ENCODE data around the gene FHL3.

The FHL3 gene

GRCh38 chr1:38041936-38042834 lies 36.9 kb upstream of the FHL3 start:
- no peak overlapping the region for H3K4me3 ChIP-seq (IDR thresholded peaks at IDR 0.05; ENCODE audit: insufficient read depth, low read depth, low read length)
- no peaks in the 10 kb centered on the region for H4K20me1 ChIP-seq (ENCODE audit: insufficient read depth)
- H3K4me1 ChIP-seq (ENCODE audit: low read depth, poor library complexity, severe bottlenecking) = no peaks in the 10 kb centered on the region
- no peak overlapping the region for H3K9ac ChIP-seq
- no peak for TF ChIP-seq CTCF (conservative IDR thresholded peaks at IDR 0.05; ENCODE audit: low read depth, low read length)
- H3K79me2 ChIP-seq (ENCODE audit: insufficient read depth, low read depth) = no peaks in the 10 kb centered on the region
- no peaks in the 10 kb centered on the region for H3K36me3 ChIP-seq (ENCODE audit: insufficient read depth)
- no peak overlapping the region for H3K4me2 ChIP-seq
- no peak overlapping the region for H2AFZ ChIP-seq (ENCODE audit: low read depth)
- no peaks in the 10 kb centered on the region for H3K27me3 ChIP-seq (ENCODE audit: insufficient read depth, low read depth)
- no peak overlapping the region for H3K27ac ChIP-seq

- Histone ChIP-seq H3K27ac (no peak overlapping the region), H3K4me2 (no peak overlapping the region), H4K20me1 (ENCODE audit: insufficient read depth) (no peaks in the 10 kb centered on the region)
These were observed 34.2 kb upstream of the FHL3 start for GRCh38 chr1:38039331-38040088.

GRCh38 chr1:38038861-38039260 lies 33.5 kb upstream of the FHL3 start:
- H3K27ac ChIP-seq = no peak overlapping the region
- TF ChIP-seq CTCF (conservative IDR thresholded peaks at IDR 0.05; ENCODE audit: low read depth, low read length) = no peak

More at GRCh38 chr1:38039331-38040088, 34.2 kb upstream of the FHL3 start:
- H3K27me3 ChIP-seq (ENCODE audit: insufficient read depth, low read depth) = no peaks in the 10 kb centered on the region
- H2AFZ ChIP-seq (ENCODE audit: low read depth) = no peak overlapping the region
- no peaks in the 10 kb centered on the region for H3K4me1 ChIP-seq (ENCODE audit: low read depth, poor library complexity, severe bottlenecking)
- no peaks in the 10 kb centered on the region for H3K36me3 ChIP-seq (ENCODE audit: insufficient read depth)
- H3K4me3 ChIP-seq (IDR thresholded peaks at IDR 0.05; ENCODE audit: insufficient read depth, low read depth, low read length) = no peak overlapping the region
- TF ChIP-seq CTCF (conservative IDR thresholded peaks at IDR 0.05; ENCODE audit: low read depth, low read length) = no peak
- H3K79me2 ChIP-seq (ENCODE audit: insufficient read depth, low read depth) = no peaks in the 10 kb centered on the region
- H3K9ac ChIP-seq = no peak overlapping the region

GRCh38 chr1:38037221-38037939 lies 32.1 kb upstream of the FHL3 start:
- H3K9ac ChIP-seq = no peak overlapping the region
- H3K27me3 ChIP-seq (ENCODE audit: insufficient read depth, low read depth) = no peaks in the 10 kb centered on the region
- H2AFZ ChIP-seq (ENCODE audit: low read depth) = no peak overlapping the region
- no peak overlapping the region for H3K27ac ChIP-seq
- no peak overlapping the region for H3K4me2 ChIP-seq
- H3K4me3 ChIP-seq (IDR thresholded peaks at IDR 0.05; ENCODE audit: insufficient read depth, low read depth, low read length) = no peak overlapping the region
- TF ChIP-seq CTCF (conservative IDR thresholded peaks at IDR 0.05; ENCODE audit: low read depth, low read length) = no peak
- no peaks in the 10 kb centered on the region for H3K36me3 ChIP-seq (ENCODE audit: insufficient read depth)
- no peaks in the 10 kb centered on the region for H3K79me2 ChIP-seq (ENCODE audit: insufficient read depth, low read depth)
- no peaks in the 10 kb centered on the region for H3K4me1 ChIP-seq (ENCODE audit: low read depth, poor library complexity, severe bottlenecking)
- H4K20me1 ChIP-seq (ENCODE audit: insufficient read depth) = no peaks in the 10 kb centered on the region

More at GRCh38 chr1:38038861-38039260, 33.5 kb upstream of the FHL3 start:
- H3K4me3 ChIP-seq (IDR thresholded peaks at IDR 0.05; ENCODE audit: insufficient read depth, low read depth, low read length) = no peak overlapping the region
- no peaks in the 10 kb centered on the region for H4K20me1 ChIP-seq (ENCODE audit: insufficient read depth)
- no peaks in the 10 kb centered on the region for H3K36me3 ChIP-seq (ENCODE audit: insufficient read depth)
- no peaks in the 10 kb centered on the region for H3K79me2 ChIP-seq (ENCODE audit: insufficient read depth, low read depth)
- no peak overlapping the region for H2AFZ ChIP-seq (ENCODE audit: low read depth)
- no peak overlapping the region for H3K9ac ChIP-seq
- H3K4me2 ChIP-seq = no peak overlapping the region
- H3K27me3 ChIP-seq (ENCODE audit: insufficient read depth, low read depth) = no peaks in the 10 kb centered on the region
- no peaks in the 10 kb centered on the region for H3K4me1 ChIP-seq (ENCODE audit: low read depth, poor library complexity, severe bottlenecking)

Measured in KMS-11 (cell line).